TTC549 (cell line): ENCODE data around the gene PICALM.
"Not testable (repeated sequence)": the region's sequence is repeated elsewhere in the genome, so short reads cannot be mapped to it uniquely, and the experiment has no call there.

Experiments
- FAIRE-seq: peaks from 2 replicates; lab custom pipeline; 2012; peaks lifted over from hg19 to GRCh38; lab: Jason Lieb, UNC

Gene PICALM

GRCh38 chr11:85939099-85940015 lies 129.5 kb downstream of the PICALM start:
- FAIRE-seq, result no peak

GRCh38 chr11:85937835-85938234 lies 131.0 kb downstream of the PICALM start:
- FAIRE-seq, result no peak

GRCh38 chr11:85935751-85936150 lies 133.1 kb downstream of the PICALM start:
- FAIRE-seq, result no peak

- FAIRE-seq, result no peak
These were observed 134.2 kb downstream of the PICALM start for GRCh38 chr11:85934596-85935169.

- no peak for FAIRE-seq
These were observed 138.0 kb downstream of the PICALM start for GRCh38 chr11:85930879-85931366.

GRCh38 chr11:85926653-85927214 lies 142.2 kb downstream of the PICALM start:
- not testable (repeated sequence) for FAIRE-seq

GRCh38 chr11:85923455-85923854 lies 145.4 kb downstream of the PICALM start:
- FAIRE-seq, result no peak

GRCh38 chr11:85922367-85922766 lies 146.5 kb downstream of the PICALM start:
- no peak for FAIRE-seq

GRCh38 chr11:85918910-85919794 lies 149.7 kb downstream of the PICALM start:
- no peak for FAIRE-seq

GRCh38 chr11:85914425-85914824 lies 154.5 kb downstream of the PICALM start:
- FAIRE-seq, result no peak

GRCh38 chr11:85913513-85913912 lies 155.4 kb downstream of the PICALM start:
- no peak for FAIRE-seq

GRCh38 chr11:85912414-85912813 lies 156.5 kb downstream of the PICALM start:
- no peak for FAIRE-seq
